ENCODE results near the gene PTPRD.

DNA sequence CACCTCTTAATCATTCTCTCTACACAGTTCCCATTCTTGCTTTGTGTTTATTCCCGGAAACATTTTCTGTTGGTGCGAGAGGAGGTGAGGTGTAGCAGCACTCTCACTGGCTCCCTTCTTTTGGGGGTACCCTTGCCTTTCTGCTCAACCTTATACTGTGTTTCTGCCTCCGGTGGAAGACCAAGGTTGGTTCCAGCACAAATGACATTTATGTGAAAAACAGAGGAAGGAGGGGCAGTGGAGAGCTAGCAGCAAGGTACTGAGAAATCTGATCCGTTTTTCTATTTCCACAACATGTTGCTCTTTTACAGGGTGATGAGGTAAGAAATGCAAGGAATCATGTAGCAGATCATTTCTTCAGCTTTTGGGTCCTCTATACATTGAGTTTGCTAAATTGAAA, 2165.2 kb downstream of the PTPRD start:
- TF ChIP-seq CTCF (conservative IDR thresholded peaks at IDR 0.05 in 1 of 2, IDR thresholded peaks at IDR 0.05 in 1 of 2; ENCODE audit: extremely low read depth in 1 of 2, insufficient read depth in 1 of 2, low read depth in 1 of 2, low read length in 2 of 2) (no peak), EZH2 (IDR thresholded peaks at IDR 0.05; ENCODE audit: borderline replicate concordance, low read length) (no peak)
